A673 (cell line): ENCODE data around the gene LCP2. TPM values are rescaled to one million over a fixed set of nuclear protein-coding genes. Genes with fewer than 3 reads are reported as not detected.

ENCODE experiments used
- BruUV-seq: library from RNA; stranded (reverse); fragments of 400-500 nt; replicated peaks from 2 replicates; lab custom pipeline; 2021; lab: Mats Ljungman, UMichigan
- CTCF ChIA-PET: fragments of 300-600 bp; sonication (Branson Sonifier 250); formaldehyde crosslinking; loops from one replicate; lab custom pipeline; 2022; ENCODE audit warnings: antibody characterized with exemption; lab: Charles Lee
- POLR2A ChIA-PET: fragments of 300-600 bp; sonication (Branson Sonifier 250); formaldehyde crosslinking; loops from one replicate; lab custom pipeline; 2022; ENCODE audit warnings: antibody characterized with exemption; ENCODE audit not compliant: low non-redundant PET; lab: Charles Lee
- DNase-seq: peaks from one replicate; pipeline ENCODE4 v3.0.0-alpha.2; 2015; ENCODE audit warnings: low spot score
- H3K27ac ChIP-seq: fragments of 200-600 bp; sonication (generic); 2 replicates; pipeline ENCODE4 v1.5.1; 2016; ENCODE audit warnings: mixed run types, low read depth, mild to moderate bottlenecking, mixed read lengths, antibody characterized with exemption, low read length; ENCODE audit not compliant: poor library complexity, severe bottlenecking
- H3K27me3 ChIP-seq: fragments of 200-600 bp; sonication (generic); replicated peaks from 2 replicates; pipeline ENCODE4 v1.6.1; 2017; ENCODE audit warnings: mixed run types, low read depth, mild to moderate bottlenecking, mixed read lengths, antibody characterized with exemption, low read length; ENCODE audit not compliant: insufficient read depth, poor library complexity
- H3K36me3 ChIP-seq: fragments of 200-600 bp; sonication (generic); 2 replicates; pipeline ENCODE4 v1.6.1; 2016; ENCODE audit warnings: mixed run types, mild to moderate bottlenecking, mixed read lengths, antibody characterized with exemption, low read length; ENCODE audit not compliant: insufficient read depth, poor library complexity, severe bottlenecking
- H3K4me1 ChIP-seq: fragments of 200-600 bp; sonication (generic); 2 replicates; pipeline ENCODE4 v1.6.1; 2017; ENCODE audit warnings: mixed run types, mild to moderate bottlenecking, mixed read lengths, antibody characterized with exemption, low read length; ENCODE audit not compliant: insufficient read depth, poor library complexity, severe bottlenecking
- H3K4me3 ChIP-seq: fragments of 200-600 bp; sonication (generic); 2 replicates; pipeline ENCODE4 v1.5.1; 2016; ENCODE audit warnings: low read depth, mixed run types, mild to moderate bottlenecking, mixed read lengths, low read length; ENCODE audit not compliant: poor library complexity, severe bottlenecking
- H3K9me3 ChIP-seq: fragments of 200-600 bp; sonication (generic); 2 replicates; pipeline ENCODE4 v1.6.1; 2016; ENCODE audit warnings: mixed run types, low read depth, mild to moderate bottlenecking, mixed read lengths, antibody characterized with exemption, low read length; ENCODE audit not compliant: poor library complexity, severe bottlenecking
- EZH2 ChIP-seq: fragments of 200-600 bp; sonication (generic); IDR thresholded peaks from 2 replicates; pipeline ENCODE4 v1.6.1; 2017; ENCODE audit warnings: borderline replicate concordance, low read depth, mild to moderate bottlenecking, mixed read lengths, antibody characterized with exemption, low read length; ENCODE audit not compliant: poor library complexity, severe bottlenecking
- intact Hi-C: fragments of 100-400 bp; cut with micrococcal nuclease; formaldehyde crosslinking; loops from one replicate; pipeline ENCODE4 v1.10.0; 2022; ENCODE audit not compliant: unreplicated experiment
- total RNA-seq: library from RNA; stranded (reverse); gene quantifications from 2 replicates; pipeline ENCODE4 v1.2.3, GENCODE V29; 2021
- TF ChIP-seq, protein P1 (sequence below): fragments of 300-800, 200-600 bp; sonication (generic); conservative IDR thresholded peaks from 2 replicates; pipeline ENCODE4 v1.5.1; 2017; ENCODE audit warnings: low read depth, mild to moderate bottlenecking, antibody characterized with exemption, low read length, moderate library complexity, mixed read lengths

LCP2 gene
- total RNA-seq, 1 experiment from 2014 or later = not detected

GRCh38 chr5:170226129-170226615 lies 71.4 kb downstream of the LCP2 start:
- Histone ChIP-seq H3K4me3 (no peak overlapping the region), H3K9me3 (no peaks in the 10 kb centered on the region), H3K36me3 (no peaks in the 10 kb centered on the region), H3K27me3 (no peaks in the 10 kb centered on the region), H3K4me1 (peaks cover 34% of the 10 kb centered on the region), H3K27ac (no peak overlapping the region)
- BruUV-seq = no TSS peak
- ChIA-PET POLR2A (no interaction called here), CTCF (interaction anchor here (0.7 to 1.2 kb wide), 7 partner anchors 13 to 407 kb away, joined by 3 to 5 read pairs (median 4); no protein-coding TSS in a partner anchor)
- intact Hi-C loops = loop anchor here (1.0 to 5.0 kb wide), 2 partner anchors 194 to 406 kb away; no protein-coding TSS in a partner anchor
- TF ChIP-seq EZH2 = no peak
- TF ChIP-seq, protein P1, sequence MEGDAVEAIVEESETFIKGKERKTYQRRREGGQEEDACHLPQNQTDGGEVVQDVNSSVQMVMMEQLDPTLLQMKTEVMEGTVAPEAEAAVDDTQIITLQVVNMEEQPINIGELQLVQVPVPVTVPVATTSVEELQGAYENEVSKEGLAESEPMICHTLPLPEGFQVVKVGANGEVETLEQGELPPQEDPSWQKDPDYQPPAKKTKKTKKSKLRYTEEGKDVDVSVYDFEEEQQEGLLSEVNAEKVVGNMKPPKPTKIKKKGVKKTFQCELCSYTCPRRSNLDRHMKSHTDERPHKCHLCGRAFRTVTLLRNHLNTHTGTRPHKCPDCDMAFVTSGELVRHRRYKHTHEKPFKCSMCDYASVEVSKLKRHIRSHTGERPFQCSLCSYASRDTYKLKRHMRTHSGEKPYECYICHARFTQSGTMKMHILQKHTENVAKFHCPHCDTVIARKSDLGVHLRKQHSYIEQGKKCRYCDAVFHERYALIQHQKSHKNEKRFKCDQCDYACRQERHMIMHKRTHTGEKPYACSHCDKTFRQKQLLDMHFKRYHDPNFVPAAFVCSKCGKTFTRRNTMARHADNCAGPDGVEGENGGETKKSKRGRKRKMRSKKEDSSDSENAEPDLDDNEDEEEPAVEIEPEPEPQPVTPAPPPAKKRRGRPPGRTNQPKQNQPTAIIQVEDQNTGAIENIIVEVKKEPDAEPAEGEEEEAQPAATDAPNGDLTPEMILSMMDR = no peak
- DNase-seq = no peak

- BruUV-seq = no TSS peak
- Histone ChIP-seq H3K9me3 (no peaks in the 10 kb centered on the region), H3K36me3 (no peaks in the 10 kb centered on the region), H3K4me3 (no peak overlapping the region), H3K27ac (no peak overlapping the region), H3K4me1 (peaks cover 41% of the 10 kb centered on the region), H3K27me3 (no peaks in the 10 kb centered on the region)
- intact Hi-C loops = loop anchor here (1.0 to 5.0 kb wide), 2 partner anchors 195 to 407 kb away; no protein-coding TSS in a partner anchor
- peak; percentile 78 for DNase-seq
- TF ChIP-seq, protein P1 = peak; percentile 77
- TF ChIP-seq EZH2 = no peak
- ChIA-PET CTCF (interaction anchor here (0.7 to 1.2 kb wide), 7 partner anchors 13 to 408 kb away, joined by 3 to 5 read pairs (median 4); no protein-coding TSS in a partner anchor), POLR2A (interaction anchor here (0.6 kb wide), 1 partner anchor 167 kb away, joined by 3 read pairs; no protein-coding TSS in a partner anchor)
Measured at GRCh38 chr5:170225326-170226128, 72.0 kb downstream of the LCP2 start.

GRCh38 chr5:170223906-170224305 lies 73.7 kb downstream of the LCP2 start:
- no peak overlapping the region for H3K27ac ChIP-seq
- POLR2A ChIA-PET = no interaction called here

More at GRCh38 chr5:170223906-170224305, 73.7 kb downstream of the LCP2 start:
- TF ChIP-seq, protein P1 = no peak
- TF ChIP-seq EZH2 = no peak
- no peak for DNase-seq
- BruUV-seq = no TSS peak
- Histone ChIP-seq H3K4me3 (no peak overlapping the region), H3K27me3 (no peaks in the 10 kb centered on the region), H3K36me3 (no peaks in the 10 kb centered on the region), H3K4me1 (peaks cover 56% of the 10 kb centered on the region), H3K9me3 (no peaks in the 10 kb centered on the region)
- CTCF ChIA-PET = no interaction called here
- intact Hi-C loops = loop anchor here (5.0 kb wide), 1 partner anchor 128 kb away; no protein-coding TSS in a partner anchor
